Neural cell (in vitro differentiated cells): Measurements from ENCODE around the gene RTTN. TPM values are rescaled to one million over a fixed set of nuclear protein-coding genes. Genes with fewer than 3 reads are reported as not detected.

ENCODE experiments used
- H2AFZ ChIP-seq: fragments of 200-600, 300-800 bp; sonication (generic), shearing (Covaris generic); 2 replicates; pipeline ENCODE4 v1.6.0; 2014; ENCODE audit warnings: low read depth, mild to moderate bottlenecking, antibody characterized with exemption, low read length, moderate library complexity
- H3F3A ChIP-seq: fragments of 200-600 bp; shearing (Covaris generic); 2 replicates; pipeline ENCODE4 v1.6.1; 2016; ENCODE audit warnings: mild to moderate bottlenecking, moderate library complexity, mixed read lengths, antibody characterized with exemption, low read length; ENCODE audit not compliant: insufficient read depth, poor library complexity, severe bottlenecking
- H3K27ac ChIP-seq: fragments of 200-600, 300-800 bp; sonication (generic), shearing (Covaris generic); 2 replicates; pipeline ENCODE4 v1.5.1; 2014; ENCODE audit warnings: mild to moderate bottlenecking, low read length, moderate library complexity
- H3K27me3 ChIP-seq: fragments of 300-800, 200-600 bp; sonication (generic), shearing (Covaris generic); 2 replicates; pipeline ENCODE4 v1.6.0; 2014; ENCODE audit warnings: mild to moderate bottlenecking, low read depth, low read length, moderate library complexity; ENCODE audit not compliant: insufficient read depth
- H3K36me3 ChIP-seq: fragments of 300-800, 200-600 bp; sonication (generic), shearing (Covaris generic); 2 replicates; pipeline ENCODE4 v1.5.1; 2014; ENCODE audit warnings: mild to moderate bottlenecking, antibody characterized with exemption, low read length, moderate library complexity; ENCODE audit not compliant: insufficient read depth
- H3K4me2 ChIP-seq: fragments of 300-800, 200-600 bp; sonication (generic), shearing (Covaris generic); 2 replicates; pipeline ENCODE4 v1.6.0; 2014; ENCODE audit warnings: mild to moderate bottlenecking, low read length
- H3K4me3 ChIP-seq: fragments of 300-800, 200-600 bp; sonication (generic), shearing (Covaris generic); 2 replicates; pipeline ENCODE4 v1.5.1; 2014; ENCODE audit warnings: mild to moderate bottlenecking, low read length, moderate library complexity
- H3K79me2 ChIP-seq: fragments of 200-600 bp; shearing (Covaris generic); replicated peaks from 2 replicates; pipeline ENCODE4 v1.6.0; 2014; ENCODE audit warnings: mild to moderate bottlenecking, low read length, moderate library complexity; ENCODE audit not compliant: insufficient read depth
- H3K9ac ChIP-seq: fragments of 300-800, 200-600 bp; sonication (generic), shearing (Covaris generic); 2 replicates; pipeline ENCODE4 v1.6.1; 2016; ENCODE audit warnings: mild to moderate bottlenecking, low read length, mixed read lengths
- H3K9me2 ChIP-seq: fragments of 200-600 bp; shearing (Covaris generic); 2 replicates; pipeline ENCODE4 v1.6.1; 2016; ENCODE audit warnings: mild to moderate bottlenecking, low read length, mixed read lengths; ENCODE audit not compliant: insufficient read depth
- H3K9me3 ChIP-seq: fragments of 200-600, 300-800 bp; sonication (generic), shearing (Covaris generic); 2 replicates; pipeline ENCODE4 v1.6.1; 2016; ENCODE audit warnings: mild to moderate bottlenecking, mixed run types, low read length, moderate library complexity, mixed read lengths
- H4K20me1 ChIP-seq: fragments of 200-600 bp; shearing (Covaris generic); 2 replicates; pipeline ENCODE4 v1.6.1; 2016; ENCODE audit warnings: mild to moderate bottlenecking, mixed run types; ENCODE audit not compliant: insufficient read depth
- EP300 ChIP-seq: fragments of 450-650 bp; conservative IDR thresholded peaks from 2 replicates; pipeline ENCODE4 v1.6.1; 2014; ENCODE audit warnings: antibody characterized with exemption, mild to moderate bottlenecking, moderate library complexity; ENCODE audit not compliant: poor library complexity, severe bottlenecking
- EZH2 ChIP-seq: fragments of 200-600, 300-800 bp; shearing (Covaris generic), sonication (generic); IDR thresholded peaks from 2 replicates; pipeline ENCODE4 v1.6.1; 2014; ENCODE audit warnings: antibody characterized with exemption, low read length, borderline replicate concordance, mild to moderate bottlenecking; ENCODE audit not compliant: insufficient read depth, poor library complexity, severe bottlenecking
- MXI1 ChIP-seq: fragments of 450-650 bp; conservative IDR thresholded peaks from 2 replicates; pipeline ENCODE4 v1.6.1; 2014; ENCODE audit warnings: antibody characterized with exemption, mild to moderate bottlenecking; ENCODE audit not compliant: poor library complexity, severe bottlenecking
- POLR2AphosphoS5 ChIP-seq: IDR thresholded peaks from 2 replicates; pipeline ENCODE4 v1.6.1; 2012
- RAD21 ChIP-seq: fragments of 450-650 bp; conservative IDR thresholded peaks from 2 replicates; pipeline ENCODE4 v1.6.1; 2014; ENCODE audit warnings: antibody characterized with exemption, mild to moderate bottlenecking, moderate library complexity
- SMC3 ChIP-seq: fragments of 450-650 bp; conservative IDR thresholded peaks from 2 replicates; pipeline ENCODE4 v1.6.1; 2014; ENCODE audit warnings: antibody characterized with exemption, mild to moderate bottlenecking, moderate library complexity; ENCODE audit not compliant: poor library complexity
- TAF1 ChIP-seq: IDR thresholded peaks from 2 replicates; pipeline ENCODE4 v1.6.1; 2012; ENCODE audit warnings: low read depth
- polyA plus RNA-seq: library from polyadenylated mRNA; depleted of rRNA; stranded (reverse); fragments of >200 nt; gene quantifications from 2 replicates; pipeline ENCODE4 v1.2.3, GENCODE V29; 2014
- TF ChIP-seq, protein P1 (sequence below): IDR thresholded peaks from 2 replicates; pipeline ENCODE4 v1.6.1; 2012; ENCODE audit warnings: borderline replicate concordance
- TF ChIP-seq, protein P2 (sequence below): fragments of 450-650 bp; IDR thresholded peaks from 2 replicates; pipeline ENCODE4 v1.5.1; 2014; ENCODE audit warnings: antibody characterized with exemption, mild to moderate bottlenecking, moderate library complexity; ENCODE audit not compliant: poor library complexity, severe bottlenecking

Gene RTTN
- polyA plus RNA-seq, 1 donor from 2014 or later, result 24.2 TPM

DNA sequence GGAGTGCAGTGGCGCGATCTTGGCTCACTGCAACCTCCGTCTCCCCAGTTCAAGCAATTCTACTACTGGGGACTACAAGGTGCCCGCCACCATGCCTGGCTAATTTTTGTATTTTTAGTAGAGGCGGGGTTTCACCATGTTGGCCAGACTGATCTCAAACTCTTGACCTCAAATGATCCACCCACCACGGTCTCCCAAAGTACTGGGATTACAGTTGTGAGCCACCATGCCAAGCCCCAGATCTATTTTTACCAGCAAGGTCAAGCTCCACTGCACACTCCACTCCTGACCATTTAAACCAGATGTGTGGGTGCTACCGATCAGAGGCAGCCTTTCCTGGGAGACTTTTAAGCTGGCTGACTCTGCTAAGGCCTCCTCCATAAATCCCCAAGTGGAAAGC lies 190.4 kb downstream of the RTTN start:
- TF ChIP-seq RAD21 (no peak), SMC3 (no peak), EP300 (no peak), POLR2AphosphoS5 (no peak), EZH2 (no peak), TAF1 (no peak), MXI1 (no peak)
- TF ChIP-seq, protein P1, sequence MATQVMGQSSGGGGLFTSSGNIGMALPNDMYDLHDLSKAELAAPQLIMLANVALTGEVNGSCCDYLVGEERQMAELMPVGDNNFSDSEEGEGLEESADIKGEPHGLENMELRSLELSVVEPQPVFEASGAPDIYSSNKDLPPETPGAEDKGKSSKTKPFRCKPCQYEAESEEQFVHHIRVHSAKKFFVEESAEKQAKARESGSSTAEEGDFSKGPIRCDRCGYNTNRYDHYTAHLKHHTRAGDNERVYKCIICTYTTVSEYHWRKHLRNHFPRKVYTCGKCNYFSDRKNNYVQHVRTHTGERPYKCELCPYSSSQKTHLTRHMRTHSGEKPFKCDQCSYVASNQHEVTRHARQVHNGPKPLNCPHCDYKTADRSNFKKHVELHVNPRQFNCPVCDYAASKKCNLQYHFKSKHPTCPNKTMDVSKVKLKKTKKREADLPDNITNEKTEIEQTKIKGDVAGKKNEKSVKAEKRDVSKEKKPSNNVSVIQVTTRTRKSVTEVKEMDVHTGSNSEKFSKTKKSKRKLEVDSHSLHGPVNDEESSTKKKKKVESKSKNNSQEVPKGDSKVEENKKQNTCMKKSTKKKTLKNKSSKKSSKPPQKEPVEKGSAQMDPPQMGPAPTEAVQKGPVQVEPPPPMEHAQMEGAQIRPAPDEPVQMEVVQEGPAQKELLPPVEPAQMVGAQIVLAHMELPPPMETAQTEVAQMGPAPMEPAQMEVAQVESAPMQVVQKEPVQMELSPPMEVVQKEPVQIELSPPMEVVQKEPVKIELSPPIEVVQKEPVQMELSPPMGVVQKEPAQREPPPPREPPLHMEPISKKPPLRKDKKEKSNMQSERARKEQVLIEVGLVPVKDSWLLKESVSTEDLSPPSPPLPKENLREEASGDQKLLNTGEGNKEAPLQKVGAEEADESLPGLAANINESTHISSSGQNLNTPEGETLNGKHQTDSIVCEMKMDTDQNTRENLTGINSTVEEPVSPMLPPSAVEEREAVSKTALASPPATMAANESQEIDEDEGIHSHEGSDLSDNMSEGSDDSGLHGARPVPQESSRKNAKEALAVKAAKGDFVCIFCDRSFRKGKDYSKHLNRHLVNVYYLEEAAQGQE, result no peak
- H2AFZ ChIP-seq, result no peak overlapping the region
- H3K9me3 ChIP-seq, result no peaks in the 10 kb centered on the region
- no peaks in the 10 kb centered on the region for H3F3A ChIP-seq
- no peak overlapping the region for H3K4me2 ChIP-seq
- no peaks in the 10 kb centered on the region for H3K9me2 ChIP-seq
- no peaks in the 10 kb centered on the region for H3K27me3 ChIP-seq
- H3K36me3 ChIP-seq, result no peaks in the 10 kb centered on the region
- no peaks in the 10 kb centered on the region for H4K20me1 ChIP-seq
- no peak overlapping the region for H3K9ac ChIP-seq
- no peaks in the 10 kb centered on the region for H3K79me2 ChIP-seq
- no peak overlapping the region for H3K27ac ChIP-seq
- H3K4me3 ChIP-seq, result no peak overlapping the region

DNA sequence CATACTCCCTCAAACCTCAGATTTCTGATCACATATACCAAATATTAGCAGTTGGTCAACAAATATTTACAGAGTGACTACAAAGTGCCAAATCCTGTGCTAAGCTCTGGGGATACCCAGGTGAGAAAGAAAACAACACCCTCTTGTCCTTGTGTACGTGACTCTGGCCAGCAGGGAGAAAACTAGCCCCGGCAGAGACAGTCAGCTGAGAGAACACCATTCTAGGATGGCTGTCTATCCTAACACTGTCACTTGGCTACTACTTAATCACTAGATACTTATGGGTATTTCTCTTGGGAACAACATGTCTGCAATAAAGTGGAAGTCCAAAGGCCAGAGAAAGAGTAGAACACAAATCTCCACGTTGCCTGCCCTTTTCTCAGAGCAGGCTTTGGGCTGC lies 199.9 kb downstream of the RTTN start:
- H3K4me2 ChIP-seq, result no peak overlapping the region
- TF ChIP-seq, protein P2, sequence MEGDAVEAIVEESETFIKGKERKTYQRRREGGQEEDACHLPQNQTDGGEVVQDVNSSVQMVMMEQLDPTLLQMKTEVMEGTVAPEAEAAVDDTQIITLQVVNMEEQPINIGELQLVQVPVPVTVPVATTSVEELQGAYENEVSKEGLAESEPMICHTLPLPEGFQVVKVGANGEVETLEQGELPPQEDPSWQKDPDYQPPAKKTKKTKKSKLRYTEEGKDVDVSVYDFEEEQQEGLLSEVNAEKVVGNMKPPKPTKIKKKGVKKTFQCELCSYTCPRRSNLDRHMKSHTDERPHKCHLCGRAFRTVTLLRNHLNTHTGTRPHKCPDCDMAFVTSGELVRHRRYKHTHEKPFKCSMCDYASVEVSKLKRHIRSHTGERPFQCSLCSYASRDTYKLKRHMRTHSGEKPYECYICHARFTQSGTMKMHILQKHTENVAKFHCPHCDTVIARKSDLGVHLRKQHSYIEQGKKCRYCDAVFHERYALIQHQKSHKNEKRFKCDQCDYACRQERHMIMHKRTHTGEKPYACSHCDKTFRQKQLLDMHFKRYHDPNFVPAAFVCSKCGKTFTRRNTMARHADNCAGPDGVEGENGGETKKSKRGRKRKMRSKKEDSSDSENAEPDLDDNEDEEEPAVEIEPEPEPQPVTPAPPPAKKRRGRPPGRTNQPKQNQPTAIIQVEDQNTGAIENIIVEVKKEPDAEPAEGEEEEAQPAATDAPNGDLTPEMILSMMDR, result no peak
- no peaks in the 10 kb centered on the region for H3F3A ChIP-seq
- H3K27ac ChIP-seq, result no peak overlapping the region
- no peaks in the 10 kb centered on the region for H4K20me1 ChIP-seq
- no peak overlapping the region for H3K9ac ChIP-seq
- H3K9me3 ChIP-seq, result no peaks in the 10 kb centered on the region
- H2AFZ ChIP-seq, result no peak overlapping the region
- no peaks in the 10 kb centered on the region for H3K79me2 ChIP-seq
- H3K36me3 ChIP-seq, result no peaks in the 10 kb centered on the region
- no peaks in the 10 kb centered on the region for H3K27me3 ChIP-seq
- no peak overlapping the region for H3K4me3 ChIP-seq
- H3K9me2 ChIP-seq, result no peaks in the 10 kb centered on the region

DNA sequence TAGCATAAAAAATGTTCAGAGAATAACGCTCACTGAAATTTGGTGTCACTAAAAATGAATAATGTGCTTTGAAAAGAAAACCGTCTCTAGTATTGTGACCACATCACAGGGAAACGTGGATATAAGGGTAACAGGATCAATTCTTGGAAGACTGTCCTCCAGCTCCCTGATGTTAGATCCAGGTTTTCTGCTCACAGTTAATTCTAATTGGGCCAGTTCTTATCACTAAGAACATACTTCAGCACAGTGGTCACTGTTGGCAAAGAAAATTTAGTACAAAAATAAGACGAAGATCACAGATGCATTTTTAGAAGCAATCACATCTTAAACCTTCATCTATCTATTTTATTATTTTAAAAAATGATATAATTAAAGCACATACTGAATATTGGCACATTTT lies 200.8 kb downstream of the RTTN start:
- H3K4me2 ChIP-seq, result no peak overlapping the region
- H3K9ac ChIP-seq, result no peak overlapping the region
- no peaks in the 10 kb centered on the region for H3K9me3 ChIP-seq
- no peak overlapping the region for H2AFZ ChIP-seq
- no peaks in the 10 kb centered on the region for H3K36me3 ChIP-seq
- H3F3A ChIP-seq, result no peaks in the 10 kb centered on the region
- TF ChIP-seq SMC3 (no peak), EZH2 (no peak), RAD21 (no peak), TAF1 (no peak), POLR2AphosphoS5 (no peak), MXI1 (no peak), EP300 (no peak)
- TF ChIP-seq, protein P1, result no peak
- TF ChIP-seq, protein P2, result no peak
- no peak overlapping the region for H3K4me3 ChIP-seq
- no peaks in the 10 kb centered on the region for H3K9me2 ChIP-seq
- no peaks in the 10 kb centered on the region for H3K27me3 ChIP-seq
- no peaks in the 10 kb centered on the region for H4K20me1 ChIP-seq
- H3K79me2 ChIP-seq, result no peaks in the 10 kb centered on the region
- H3K27ac ChIP-seq, result no peak overlapping the region
